Colonic mucosa (tissue), 4 donors: ENCODE measurements around the gene MAFB. TPM values are rescaled to one million over a fixed set of nuclear protein-coding genes. Genes with fewer than 3 reads are reported as not detected.

Experiments
- DNase-seq: peaks from one replicate; pipeline ENCODE4 v3.0.0-alpha.2; 2020
- H3K27ac ChIP-seq: fragments of 200-600 bp; one replicate; pipeline ENCODE4 v1.8.0; 2021
- H3K27me3 ChIP-seq: fragments of 200-600 bp; one replicate; pipeline ENCODE4 v1.8.0; 2021
- H3K36me3 ChIP-seq: fragments of 200-600 bp; one replicate; pipeline ENCODE4 v1.8.0; 2021
- H3K4me1 ChIP-seq: fragments of 200-600 bp; one replicate; pipeline ENCODE4 v1.8.0; 2021; ENCODE audit warnings: mild to moderate bottlenecking
- H3K4me3 ChIP-seq: fragments of 200-600 bp; one replicate; pipeline ENCODE4 v1.8.0; 2021
- H3K9ac ChIP-seq, 2 donors: one replicate each; pipeline ENCODE4 v1.7.0; 2013; ENCODE audit warnings: control low read depth in 2 of 2, low read depth in 2 of 2, low read length in 2 of 2
- H3K9me3 ChIP-seq: fragments of 200-600 bp; one replicate; pipeline ENCODE4 v1.8.0; 2021
- intact Hi-C: fragments of 100-400 bp; cut with DNase I; formaldehyde crosslinking; loops from one replicate; pipeline ENCODE4 v1.14.1; 2022
- total RNA-seq, 2 donors: library from RNA; stranded (reverse); fragmentation: NEBNext Ultra II Directional in 1 of 2; extraction: Animal tissue kit (Norgen Biotek cat#: 25700) in 1 of 2; gene quantifications; one replicate each; pipeline ENCODE4 v1.2.1, GENCODE V29; 2021
- TF ChIP-seq, protein P1 (sequence below): fragments of 200-600 bp; IDR thresholded peaks from one replicate; pipeline ENCODE4 v1.8.0; 2022; ENCODE audit warnings: antibody characterized with exemption, mild to moderate bottlenecking
- donor health status: healthy.
- donor health status: DM: no; HTN: no; CAD: no.
- donor health status: DM: no; HTN: no; CAD: no.

Gene MAFB
- total RNA-seq, 2 donors from 2014 or later, result 2.8 to 11.2 TPM

DNA sequence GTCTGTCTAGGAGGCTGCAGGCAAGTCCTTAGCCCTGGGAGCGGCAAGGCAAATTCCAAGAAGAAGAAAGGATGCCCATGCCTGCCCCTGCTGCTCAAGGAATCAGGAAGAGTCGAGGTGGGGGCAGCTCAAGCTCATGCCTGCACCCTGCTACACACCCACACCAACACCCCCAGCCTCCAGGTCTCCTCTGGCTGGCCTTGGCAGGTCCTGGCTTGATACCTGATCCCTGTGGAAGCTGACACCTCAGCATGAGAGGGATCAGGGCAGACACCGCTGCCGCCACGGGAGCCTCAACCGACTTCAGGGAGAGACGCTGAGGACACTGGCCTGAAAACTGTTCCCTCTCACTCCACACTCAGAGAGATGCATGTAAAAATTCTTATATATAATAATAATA is 35.5 kb upstream of the MAFB start:
- H3K36me3 ChIP-seq, result no peaks in the 10 kb centered on the region
- no peaks in the 10 kb centered on the region for H3K9me3 ChIP-seq
- no peak for DNase-seq
- TF ChIP-seq, protein P1, sequence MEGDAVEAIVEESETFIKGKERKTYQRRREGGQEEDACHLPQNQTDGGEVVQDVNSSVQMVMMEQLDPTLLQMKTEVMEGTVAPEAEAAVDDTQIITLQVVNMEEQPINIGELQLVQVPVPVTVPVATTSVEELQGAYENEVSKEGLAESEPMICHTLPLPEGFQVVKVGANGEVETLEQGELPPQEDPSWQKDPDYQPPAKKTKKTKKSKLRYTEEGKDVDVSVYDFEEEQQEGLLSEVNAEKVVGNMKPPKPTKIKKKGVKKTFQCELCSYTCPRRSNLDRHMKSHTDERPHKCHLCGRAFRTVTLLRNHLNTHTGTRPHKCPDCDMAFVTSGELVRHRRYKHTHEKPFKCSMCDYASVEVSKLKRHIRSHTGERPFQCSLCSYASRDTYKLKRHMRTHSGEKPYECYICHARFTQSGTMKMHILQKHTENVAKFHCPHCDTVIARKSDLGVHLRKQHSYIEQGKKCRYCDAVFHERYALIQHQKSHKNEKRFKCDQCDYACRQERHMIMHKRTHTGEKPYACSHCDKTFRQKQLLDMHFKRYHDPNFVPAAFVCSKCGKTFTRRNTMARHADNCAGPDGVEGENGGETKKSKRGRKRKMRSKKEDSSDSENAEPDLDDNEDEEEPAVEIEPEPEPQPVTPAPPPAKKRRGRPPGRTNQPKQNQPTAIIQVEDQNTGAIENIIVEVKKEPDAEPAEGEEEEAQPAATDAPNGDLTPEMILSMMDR, result no peak
- no peaks in the 10 kb centered on the region for H3K27me3 ChIP-seq
- no peak overlapping the region for H3K4me3 ChIP-seq
- no peak overlapping the region for H3K9ac ChIP-seq
- H3K4me1 ChIP-seq, result no peaks in the 10 kb centered on the region
- intact Hi-C loops, result no loop called here
- H3K27ac ChIP-seq, result no peak overlapping the region

DNA sequence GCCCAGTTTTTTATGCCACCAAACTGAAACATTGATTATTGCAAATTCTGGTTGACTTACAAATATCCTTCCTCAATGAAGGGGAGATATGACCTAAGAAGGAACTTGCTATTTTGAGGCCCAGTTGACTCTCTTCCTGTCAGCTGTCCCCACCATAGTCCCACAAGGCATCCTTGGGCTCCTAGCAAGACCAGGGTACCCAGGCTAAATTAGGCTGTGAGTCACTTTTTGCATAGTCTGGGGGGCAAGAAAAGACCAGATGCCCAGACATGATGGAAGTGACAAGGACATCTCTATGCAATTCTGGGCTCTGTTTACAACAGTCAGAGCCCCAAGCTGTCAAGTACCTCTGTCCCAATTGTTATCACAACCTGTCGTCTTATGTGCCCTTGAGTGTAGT is 31.8 kb upstream of the MAFB start:
- intact Hi-C loops, result no loop called here
- H3K4me3 ChIP-seq, result no peak overlapping the region

DNA sequence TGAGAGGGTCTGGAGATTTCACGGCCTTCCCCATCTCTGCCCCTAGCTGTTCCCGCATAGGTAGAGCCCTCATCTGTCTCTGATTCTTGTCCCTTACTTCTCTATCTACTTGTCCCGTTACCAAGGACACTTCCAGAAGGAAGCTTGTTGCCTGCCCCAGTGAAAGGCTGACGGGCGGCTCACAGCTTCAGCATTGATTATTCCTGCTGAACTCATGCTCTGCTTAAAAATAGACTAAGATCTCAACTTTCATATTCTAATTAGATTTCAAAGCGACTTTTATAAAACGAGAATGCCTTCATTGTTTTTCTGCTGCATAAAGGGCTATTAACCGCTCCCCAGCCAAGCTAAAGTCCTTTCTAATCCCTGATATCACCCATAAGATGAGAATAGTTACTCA is 31.1 kb upstream of the MAFB start:
- TF ChIP-seq, protein P1, result no peak
- Histone ChIP-seq H3K9ac (no peak overlapping the region), H3K27ac (no peak overlapping the region), H3K36me3 (no peaks in the 10 kb centered on the region), H3K27me3 (no peaks in the 10 kb centered on the region), H3K9me3 (no peaks in the 10 kb centered on the region), H3K4me3 (no peak overlapping the region), H3K4me1 (no peaks in the 10 kb centered on the region)
- intact Hi-C loops, result no loop called here
- no peak for DNase-seq

More for the DNA sequence above, 31.8 kb upstream of the MAFB start:
- no peaks in the 10 kb centered on the region for H3K36me3 ChIP-seq
- TF ChIP-seq, protein P1, result no peak
- no peak overlapping the region for H3K9ac ChIP-seq
- H3K27ac ChIP-seq, result no peak overlapping the region
- H3K4me1 ChIP-seq, result no peaks in the 10 kb centered on the region
- H3K9me3 ChIP-seq, result no peaks in the 10 kb centered on the region
- no peak for DNase-seq
- no peaks in the 10 kb centered on the region for H3K27me3 ChIP-seq

DNA sequence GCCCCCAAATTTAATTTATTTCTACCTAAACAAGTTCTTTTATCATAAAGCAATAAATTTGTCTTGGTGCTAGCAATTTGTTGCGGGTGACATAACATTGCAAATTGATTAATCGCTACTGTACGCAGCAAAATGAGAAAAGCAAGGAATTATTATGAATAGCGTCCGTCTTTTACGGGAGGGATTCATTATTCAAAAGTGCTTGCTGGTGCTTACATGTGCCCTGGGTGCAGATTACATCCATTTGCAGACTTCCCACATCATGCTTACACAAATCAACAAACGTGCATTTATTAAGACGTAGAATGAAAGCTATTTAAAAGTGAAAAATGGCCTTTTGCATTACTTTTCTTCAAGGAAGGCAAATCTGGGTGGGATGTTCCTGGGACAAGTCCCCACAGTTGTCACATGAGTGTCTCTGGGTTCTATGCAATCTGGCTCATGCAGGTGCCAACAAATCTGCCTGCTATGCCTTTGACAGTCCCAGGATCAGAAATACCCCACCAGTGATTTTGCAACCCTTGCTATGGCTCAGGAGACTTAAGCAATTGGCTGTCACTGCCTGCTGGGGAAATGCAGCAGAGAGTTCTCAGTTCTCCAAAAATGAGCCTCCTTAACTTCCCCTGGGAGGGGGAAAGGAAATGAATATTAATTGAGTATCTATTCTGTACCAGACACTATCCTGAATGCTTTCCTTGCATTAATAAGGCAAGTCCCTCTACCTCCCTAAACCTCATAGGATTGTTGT is 30.1 kb upstream of the MAFB start:
- intact Hi-C loops, result no loop called here

DNA sequence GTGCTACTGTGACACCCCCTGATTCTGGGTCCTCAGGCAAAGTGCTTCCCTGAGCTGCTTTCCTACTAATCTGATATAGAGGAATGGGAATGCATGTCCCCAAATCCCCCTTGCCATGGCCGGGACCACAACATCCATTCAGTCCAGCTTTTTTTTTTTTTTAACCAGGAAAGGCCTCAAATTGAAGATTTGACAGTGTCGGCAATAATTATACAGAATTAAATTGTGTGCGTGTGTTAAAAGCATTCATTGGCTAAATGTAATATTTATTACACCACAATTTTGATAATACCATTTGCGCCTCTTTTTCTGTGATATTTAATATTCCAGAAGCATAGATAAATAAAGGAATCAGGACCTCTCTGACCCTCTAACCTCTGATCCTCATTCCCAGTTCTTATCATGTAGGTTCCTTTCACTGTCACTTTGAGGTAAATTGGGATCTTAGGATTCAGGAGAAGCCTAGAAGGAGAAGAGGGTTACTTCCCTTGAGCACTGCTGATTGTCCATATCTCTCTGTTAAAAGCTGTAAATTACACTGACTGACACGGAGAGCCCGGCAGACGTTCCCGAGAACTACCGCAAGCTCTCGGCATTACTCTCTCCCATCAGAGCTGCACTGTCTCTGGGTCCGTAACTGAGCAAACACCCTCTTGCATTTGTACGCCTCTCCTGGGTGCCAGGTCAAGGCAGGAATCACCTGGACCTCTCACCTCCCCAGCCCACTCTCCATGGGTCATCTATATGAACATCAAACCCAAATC is 29.4 kb upstream of the MAFB start:
- Histone ChIP-seq H3K27ac (no peak overlapping the region), H3K4me3 (no peak overlapping the region), H3K36me3 (no peaks in the 10 kb centered on the region), H3K9me3 (no peaks in the 10 kb centered on the region), H3K27me3 (no peaks in the 10 kb centered on the region), H3K9ac (no peak overlapping the region), H3K4me1 (no peaks in the 10 kb centered on the region)
- TF ChIP-seq, protein P1, result no peak
- intact Hi-C loops, result no loop called here
- DNase-seq, result no peak

More for the DNA sequence above, 30.1 kb upstream of the MAFB start:
- Histone ChIP-seq H3K27me3 (no peaks in the 10 kb centered on the region), H3K9ac (no peak overlapping the region), H3K27ac (no peak overlapping the region), H3K4me3 (no peak overlapping the region), H3K9me3 (no peaks in the 10 kb centered on the region), H3K36me3 (no peaks in the 10 kb centered on the region), H3K4me1 (no peaks in the 10 kb centered on the region)
- TF ChIP-seq, protein P1, result no peak
- no peak for DNase-seq
